COLO829 (cell line): ENCODE results near the gene PKHD1.

Experiments used
- DNase-seq: peaks from one replicate; pipeline ENCODE4 v3.0.0; 2012; ENCODE audit warnings: low spot score

Gene PKHD1, protein sequence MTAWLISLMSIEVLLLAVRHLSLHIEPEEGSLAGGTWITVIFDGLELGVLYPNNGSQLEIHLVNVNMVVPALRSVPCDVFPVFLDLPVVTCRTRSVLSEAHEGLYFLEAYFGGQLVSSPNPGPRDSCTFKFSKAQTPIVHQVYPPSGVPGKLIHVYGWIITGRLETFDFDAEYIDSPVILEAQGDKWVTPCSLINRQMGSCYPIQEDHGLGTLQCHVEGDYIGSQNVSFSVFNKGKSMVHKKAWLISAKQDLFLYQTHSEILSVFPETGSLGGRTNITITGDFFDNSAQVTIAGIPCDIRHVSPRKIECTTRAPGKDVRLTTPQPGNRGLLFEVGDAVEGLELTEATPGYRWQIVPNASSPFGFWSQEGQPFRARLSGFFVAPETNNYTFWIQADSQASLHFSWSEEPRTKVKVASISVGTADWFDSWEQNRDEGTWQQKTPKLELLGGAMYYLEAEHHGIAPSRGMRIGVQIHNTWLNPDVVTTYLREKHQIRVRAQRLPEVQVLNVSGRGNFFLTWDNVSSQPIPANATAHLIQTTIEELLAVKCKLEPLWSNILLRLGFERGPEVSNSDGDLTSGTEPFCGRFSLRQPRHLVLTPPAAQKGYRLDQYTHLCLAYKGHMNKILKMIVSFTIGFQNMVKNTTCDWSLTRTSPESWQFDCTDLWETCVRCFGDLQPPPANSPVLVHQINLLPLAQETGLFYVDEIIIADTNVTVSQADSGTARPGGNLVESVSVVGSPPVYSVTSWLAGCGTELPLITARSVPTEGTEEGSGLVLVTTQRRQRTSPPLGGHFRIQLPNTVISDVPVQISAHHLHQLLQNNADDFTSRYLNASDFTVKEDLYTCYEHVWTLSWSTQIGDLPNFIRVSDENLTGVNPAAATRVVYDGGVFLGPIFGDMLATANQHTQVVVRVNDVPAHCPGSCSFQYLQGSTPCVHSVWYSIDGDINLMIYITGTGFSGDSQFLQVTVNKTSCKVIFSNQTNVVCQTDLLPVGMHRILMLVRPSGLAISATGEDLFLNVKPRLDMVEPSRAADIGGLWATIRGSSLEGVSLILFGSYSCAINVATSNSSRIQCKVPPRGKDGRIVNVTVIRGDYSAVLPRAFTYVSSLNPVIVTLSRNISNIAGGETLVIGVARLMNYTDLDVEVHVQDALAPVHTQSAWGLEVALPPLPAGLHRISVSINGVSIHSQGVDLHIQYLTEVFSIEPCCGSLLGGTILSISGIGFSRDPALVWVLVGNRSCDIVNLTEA (N-terminal part only)

GRCh38 chr6:52087498-52087999 is at the start of gene PKHD1:
Gene PKHD1, minus strand, starts transcription at chr6:52087613. Its CDS starts 2,680 bp downstream, at chr6:52084933.
- DNase-seq = no peak

- DNase-seq = no peak
These were observed 49.6 kb upstream of the PKHD1 start for GRCh38 chr6:52136934-52137467.

DNA sequence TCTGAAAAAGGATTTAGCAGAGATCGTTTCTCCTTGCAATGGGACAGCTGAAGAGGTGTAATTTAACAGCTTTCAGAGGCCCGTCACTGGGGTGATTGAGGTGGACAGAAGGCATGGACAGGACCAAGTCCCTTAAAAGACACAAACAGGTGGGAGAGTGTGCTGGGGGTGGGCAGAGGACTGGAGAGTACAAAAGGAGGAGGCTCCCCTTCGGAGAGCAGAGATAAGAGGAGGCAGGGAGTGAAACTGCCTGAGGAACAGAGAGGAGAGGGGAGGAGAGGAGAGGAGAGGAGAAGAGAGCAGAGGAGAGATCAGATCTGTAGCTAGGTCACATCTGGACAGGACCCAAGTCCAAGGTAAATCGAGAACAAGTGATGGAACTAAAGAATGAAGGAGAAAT is 48.6 kb upstream of the PKHD1 start:
- no peak for DNase-seq

DNA sequence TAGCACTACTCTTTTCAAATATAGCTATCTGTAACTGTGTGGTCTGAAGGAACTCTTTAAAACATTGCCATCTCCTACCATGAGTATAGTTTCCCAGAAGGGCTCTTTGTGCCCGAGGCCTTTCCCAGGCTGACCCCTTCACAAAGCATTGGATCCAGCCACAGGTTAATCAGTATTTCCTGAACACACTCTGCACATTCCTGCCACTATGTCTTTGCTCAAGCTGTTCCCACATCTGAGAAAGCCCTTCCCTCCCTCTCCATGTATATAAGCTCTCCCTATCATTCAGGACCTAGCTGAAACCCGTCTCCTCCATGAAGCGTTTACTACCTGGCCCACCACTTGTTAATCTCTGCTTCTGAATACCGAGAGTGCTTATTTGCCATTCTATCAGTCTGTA is 47.8 kb upstream of the PKHD1 start:
- DNase-seq = no peak

- DNase-seq = no peak
These were observed 46.6 kb upstream of the PKHD1 start for GRCh38 chr6:52134011-52134410.

GRCh38 chr6:52133324-52133723 is 45.9 kb upstream of the PKHD1 start:
- no peak for DNase-seq

DNA sequence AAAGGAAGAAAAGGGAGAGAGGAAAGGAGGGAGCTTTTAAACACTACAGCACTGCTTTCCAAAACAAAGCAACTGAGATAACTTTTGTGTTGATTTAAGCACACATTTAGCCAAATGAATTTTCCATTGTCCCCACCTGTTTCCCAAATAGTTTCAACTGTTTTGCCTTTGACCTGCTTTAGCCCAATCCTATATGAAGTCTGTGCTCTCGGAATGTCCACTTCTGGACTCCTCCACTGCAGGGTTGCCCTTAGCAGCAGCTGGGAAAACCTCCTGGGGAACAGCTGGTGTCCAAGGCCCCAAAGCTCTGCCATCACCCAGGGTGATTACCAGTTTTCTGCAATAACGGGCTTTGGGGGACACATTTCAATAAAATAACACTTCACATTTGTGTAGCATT is 44.9 kb upstream of the PKHD1 start:
- no peak for DNase-seq

- no peak for DNase-seq
These were observed 43.0 kb upstream of the PKHD1 start for GRCh38 chr6:52130440-52130839.

DNA sequence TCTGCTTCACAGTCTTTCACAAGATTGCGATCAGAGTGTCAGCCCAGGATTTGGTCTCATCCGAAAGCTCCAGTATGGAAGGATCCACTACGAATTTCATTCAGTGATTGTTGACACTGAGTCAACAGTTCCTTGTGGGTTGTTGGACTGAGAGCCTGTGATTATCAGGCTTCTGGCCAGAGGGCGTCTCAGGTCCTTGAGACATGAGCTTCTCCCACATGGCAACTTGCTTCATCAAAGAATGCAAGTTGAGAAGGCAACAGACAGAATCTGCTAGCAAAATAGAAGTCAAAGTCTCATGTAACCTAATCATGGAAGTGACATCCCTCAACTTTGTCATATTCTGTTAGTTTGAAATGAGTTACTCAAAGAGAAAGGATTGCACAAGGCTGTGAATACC is 40.5 kb upstream of the PKHD1 start:
- no peak for DNase-seq

DNA sequence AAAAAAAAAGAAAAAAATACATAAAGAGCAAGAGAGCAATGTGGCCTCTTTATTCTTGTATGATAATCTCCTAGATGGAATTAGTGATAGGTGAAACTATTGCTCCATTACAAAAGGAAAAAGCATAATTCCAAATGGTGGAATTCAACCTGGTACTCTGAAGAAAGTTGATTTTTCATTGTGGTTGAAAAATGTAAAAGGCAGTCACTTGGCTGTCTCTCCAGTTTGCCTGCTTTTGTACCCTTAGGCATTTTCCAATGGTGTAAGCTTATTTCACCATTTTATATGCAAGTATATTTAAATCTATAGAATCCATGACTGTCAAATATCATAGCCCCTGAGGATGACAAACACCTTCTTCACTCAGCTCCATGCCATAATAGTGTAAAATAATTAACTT is 38.8 kb upstream of the PKHD1 start:
- DNase-seq = no peak

GRCh38 chr6:52125572-52125971 is 38.2 kb upstream of the PKHD1 start:
- no peak for DNase-seq

DNA sequence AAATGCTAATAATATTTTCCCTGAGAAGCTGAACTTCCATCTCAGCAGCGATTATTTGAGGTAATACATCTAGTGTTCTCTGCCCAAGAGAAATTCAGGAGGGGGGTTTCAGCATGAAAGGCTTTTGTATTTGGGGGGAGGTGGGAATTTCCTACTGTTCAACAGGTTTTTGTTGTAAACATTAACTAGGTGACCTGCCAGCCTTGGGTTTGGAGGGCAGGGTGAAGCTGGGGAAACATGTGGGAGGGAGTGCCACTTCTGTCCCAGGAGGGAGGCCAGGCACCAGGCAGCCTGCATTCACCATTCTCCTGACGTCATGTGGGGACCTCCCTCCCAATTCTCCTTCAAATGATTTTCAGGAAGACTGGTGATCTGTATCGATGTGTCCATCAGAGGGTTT is 37.7 kb upstream of the PKHD1 start:
- no peak for DNase-seq

GRCh38 chr6:52124126-52125121 is 37.0 kb upstream of the PKHD1 start:
- no peak for DNase-seq

GRCh38 chr6:52123251-52123650 is 35.8 kb upstream of the PKHD1 start:
- DNase-seq = no peak

- no peak for DNase-seq
These were observed 29.9 kb upstream of the PKHD1 start for GRCh38 chr6:52117352-52117751.

DNA sequence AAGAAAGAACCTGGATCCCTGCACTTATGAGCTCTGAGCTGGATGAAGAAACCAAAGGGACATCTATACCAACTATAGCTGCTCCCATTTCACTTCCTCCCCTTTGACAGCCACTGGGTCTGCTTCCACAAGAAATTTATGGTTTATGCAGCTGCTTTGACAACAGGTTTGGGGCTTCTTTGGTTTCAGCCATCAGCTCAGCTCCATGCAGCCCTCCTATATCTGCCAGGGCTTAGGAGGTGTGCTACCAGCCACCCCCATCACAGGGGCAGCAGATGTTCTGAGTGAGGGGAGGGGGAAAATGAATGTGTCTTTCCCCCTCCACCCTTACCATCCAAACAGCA is 29.2 kb upstream of the PKHD1 start:
- no peak for DNase-seq

DNA sequence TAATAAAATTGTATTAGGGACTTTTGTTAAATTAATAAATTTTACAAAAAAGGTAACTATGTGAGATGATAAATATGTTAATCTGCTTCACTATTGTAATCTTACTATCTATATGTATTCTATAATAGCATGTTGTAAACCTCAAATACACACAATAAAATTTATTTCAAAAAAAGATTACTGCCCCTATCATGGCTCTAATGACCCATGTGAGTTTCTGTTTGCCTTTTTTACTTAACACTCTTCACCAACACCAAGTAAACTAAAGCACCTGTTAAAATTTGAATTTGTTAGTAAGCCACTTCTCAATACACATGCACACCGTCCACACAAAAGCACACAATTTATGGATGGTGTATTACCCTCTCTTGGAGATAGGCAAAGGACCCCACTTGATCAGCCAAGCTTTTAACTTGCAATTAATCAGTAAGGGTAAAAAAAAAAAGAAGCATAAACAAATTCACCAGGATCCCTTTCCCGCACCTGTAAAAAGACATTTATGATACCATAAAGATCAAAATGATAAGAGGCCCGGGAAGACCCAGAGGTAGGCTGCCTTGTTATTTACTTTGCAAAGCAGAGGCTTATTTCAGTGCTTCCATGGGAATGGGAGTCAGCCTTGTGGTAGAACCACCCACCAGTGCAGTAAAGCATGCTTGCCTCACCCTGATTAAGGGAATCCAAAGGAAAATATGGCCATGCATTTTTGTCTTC is 28.6 kb upstream of the PKHD1 start:
- no peak for DNase-seq

DNA sequence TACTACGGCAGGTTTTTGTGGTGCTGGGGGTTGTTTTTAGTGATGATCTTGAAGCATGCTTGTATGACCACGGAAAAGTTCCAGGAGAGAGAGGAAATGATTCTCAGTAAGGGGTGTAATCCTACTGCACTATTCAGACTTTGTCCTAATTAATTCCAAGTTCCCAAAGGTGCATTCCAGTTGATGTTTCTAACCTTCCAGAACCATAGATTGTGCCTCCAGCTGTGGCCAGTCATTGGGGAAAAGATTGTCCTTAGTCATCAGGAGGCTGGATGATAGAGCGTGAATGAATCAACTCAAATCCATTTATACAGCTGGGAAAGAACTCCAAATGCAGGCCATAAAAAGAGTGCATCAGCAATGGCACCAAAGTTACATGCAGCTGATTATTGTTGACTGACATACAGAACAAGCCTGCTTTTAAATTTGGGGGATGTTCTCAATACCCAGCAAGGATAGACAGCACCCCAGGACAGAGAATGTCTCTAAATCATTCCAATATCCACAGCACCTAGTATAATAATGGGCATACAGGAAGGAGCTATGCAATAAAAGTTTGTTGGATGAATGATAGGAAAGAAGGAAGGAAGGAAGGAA is 27.8 kb upstream of the PKHD1 start:
- no peak for DNase-seq

DNA sequence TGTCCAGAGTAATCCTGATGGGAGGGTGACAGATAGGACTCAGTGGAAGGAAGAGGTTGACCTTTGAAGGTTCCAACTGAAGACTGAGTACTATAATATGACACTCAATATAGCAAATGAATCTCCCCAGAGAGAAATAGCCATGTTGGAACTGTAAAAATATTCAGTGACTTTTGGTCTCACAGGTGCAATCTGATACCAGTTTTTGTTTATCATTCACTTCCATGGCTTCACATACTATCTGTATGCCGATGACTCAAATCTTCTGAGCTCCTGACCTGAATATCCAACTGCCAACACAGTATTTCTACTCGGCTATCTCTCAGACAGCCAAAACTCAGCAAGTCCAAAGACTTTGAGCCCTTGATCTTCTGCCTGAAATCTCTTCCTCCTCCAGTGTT is 21.8 kb upstream of the PKHD1 start:
- no peak for DNase-seq

GRCh38 chr6:52108128-52108527 is 20.7 kb upstream of the PKHD1 start:
- no peak for DNase-seq
